GM23248 (cell line): ENCODE measurements around the gene OR52L1. TPM values are rescaled to one million over a fixed set of nuclear protein-coding genes. Genes with fewer than 3 reads are reported as not detected.

Experiments
- DNase-seq: peaks from one replicate; pipeline ENCODE4 v3.0.0-alpha.2; 2015
- H2AFZ ChIP-seq: fragments of 200-600 bp; sonication (generic); 2 replicates; pipeline ENCODE4 v1.6.1; 2016; ENCODE audit warnings: antibody characterized with exemption
- H3F3A ChIP-seq: fragments of 200-600 bp; sonication (generic); 2 replicates; pipeline ENCODE4 v1.6.1; 2016; ENCODE audit warnings: mild to moderate bottlenecking, antibody characterized with exemption, mixed run types; ENCODE audit not compliant: insufficient read depth
- H3K27ac ChIP-seq: fragments of 200-600 bp; sonication (generic); 2 replicates; pipeline ENCODE4 v1.5.1; 2016; ENCODE audit warnings: mild to moderate bottlenecking
- H3K27me3 ChIP-seq: fragments of 200-600 bp; sonication (generic); replicated peaks from 2 replicates; pipeline ENCODE4 v1.6.1; 2016; ENCODE audit warnings: mild to moderate bottlenecking; ENCODE audit not compliant: insufficient read depth
- H3K36me3 ChIP-seq: fragments of 200-600 bp; sonication (generic); 2 replicates; pipeline ENCODE4 v1.6.1; 2016; ENCODE audit warnings: low read depth, mild to moderate bottlenecking
- H3K4me1 ChIP-seq: fragments of 200-600 bp; sonication (generic); 2 replicates; pipeline ENCODE4 v1.6.1; 2016; ENCODE audit warnings: mild to moderate bottlenecking; ENCODE audit not compliant: insufficient read depth
- H3K4me2 ChIP-seq: fragments of 200-600 bp; sonication (generic); one replicate; pipeline ENCODE4 v1.6.1; 2016; ENCODE audit warnings: mild to moderate bottlenecking; ENCODE audit not compliant: unreplicated experiment
- H3K4me3 ChIP-seq: fragments of 200-600 bp; sonication (generic); 2 replicates; pipeline ENCODE4 v1.5.1; 2016; ENCODE audit warnings: mild to moderate bottlenecking
- H3K79me2 ChIP-seq: fragments of 200-600 bp; sonication (generic); 2 replicates; pipeline ENCODE4 v1.6.1; 2016; ENCODE audit warnings: mild to moderate bottlenecking; ENCODE audit not compliant: insufficient read depth
- H3K9ac ChIP-seq: fragments of 200-600 bp; sonication (generic); 2 replicates; pipeline ENCODE4 v1.6.1; 2016; ENCODE audit warnings: mild to moderate bottlenecking
- H3K9me2 ChIP-seq: fragments of 200-600 bp; sonication (generic); 2 replicates; pipeline ENCODE4 v1.6.1; 2016; ENCODE audit warnings: mixed run types, mild to moderate bottlenecking, moderate library complexity; ENCODE audit not compliant: insufficient read depth
- H3K9me3 ChIP-seq: fragments of 200-600 bp; sonication (generic); one replicate; pipeline ENCODE4 v1.6.1; 2017; ENCODE audit warnings: low read depth
- H4K20me1 ChIP-seq: fragments of 200-600 bp; sonication (generic); 2 replicates; pipeline ENCODE4 v1.6.0; 2016; ENCODE audit not compliant: insufficient read depth
- EZH2 ChIP-seq: fragments of 200-600 bp; sonication (generic); IDR thresholded peaks from 2 replicates; pipeline ENCODE4 v1.6.1; 2018; ENCODE audit warnings: antibody characterized with exemption, mild to moderate bottlenecking; ENCODE audit not compliant: insufficient read depth, poor library complexity, severe bottlenecking
- EZH2phosphoT487 ChIP-seq: fragments of 200-600 bp; sonication (generic); IDR thresholded peaks from 2 replicates; pipeline ENCODE4 v1.6.1; 2018; ENCODE audit warnings: antibody characterized with exemption, moderate library complexity, mild to moderate bottlenecking, low read depth; ENCODE audit not compliant: insufficient read depth
- WGBS, 2 experiments: methylation state at CpG; one replicate each; pipeline ENCODE4 v1.1.6; 2015 to 2017; ENCODE audit warnings: low lambda C conversion rate in 2 of 2, low coverage in 1 of 2; ENCODE audit errors: missing lambda C conversion rate in 2 of 2; 5-methylcytosine and 5-hydroxymethylcytosine counted together
- in situ Hi-C: fragments of 300-500 bp; cut with MboI; formaldehyde crosslinking; loops from 2 replicates; pipeline ENCODE4 v1.15.0; 2020
- polyA plus RNA-seq: library from polyadenylated mRNA; unstranded; fragments of >200 nt; fragmentation: Nextera tagmentation; extraction: Ambion mirVana; gene quantifications from 2 replicates; pipeline ENCODE4 v1.2.1, GENCODE V29; 2016
- small RNA-seq: library from RNA; depleted of rRNA; stranded (forward); fragments of <200 nt; gene quantifications from one replicate; pipeline ENCODE3, GENCODE V24; 2014; ENCODE audit warnings: low read depth, low replicate concordance
- total RNA-seq: library from RNA; depleted of rRNA; stranded (reverse); fragments of >200 nt; shearing (Covaris generic); gene quantifications from 2 replicates; pipeline ENCODE4 v1.2.3, GENCODE V29; 2014; rRNA removed

The OR52L1 gene
- total and polyA plus RNA-seq, 2 experiments from 2014 or later, result not detected

GRCh38 chr11:5938603-5938965 lies 48.2 kb downstream of the OR52L1 start:
- TF ChIP-seq EZH2 (no peak), EZH2phosphoT487 (no peak)
- no peak overlapping the region for H3K4me2 ChIP-seq
- DNase-seq, result no peak
- no peaks in the 10 kb centered on the region for H3F3A ChIP-seq
- H3K9ac ChIP-seq, result no peak overlapping the region
- no peak overlapping the region for H2AFZ ChIP-seq
- no peaks in the 10 kb centered on the region for H3K4me1 ChIP-seq
- H3K9me3 ChIP-seq, result no peaks in the 10 kb centered on the region
- H3K27ac ChIP-seq, result no peak overlapping the region
- H3K4me3 ChIP-seq, result no peak overlapping the region
- H3K9me2 ChIP-seq, result no peaks in the 10 kb centered on the region
- no peaks in the 10 kb centered on the region for H3K79me2 ChIP-seq
- no peaks in the 10 kb centered on the region for H3K27me3 ChIP-seq
- in situ Hi-C loops, result no loop called here
- 52 to 54% methylated on average over 21 of the region's 21 CpGs for WGBS, 2 experiments
- H3K36me3 ChIP-seq, result no peaks in the 10 kb centered on the region
- H4K20me1 ChIP-seq, result no peaks in the 10 kb centered on the region

GRCh38 chr11:5937868-5938602 lies 48.8 kb downstream of the OR52L1 start:
- H3F3A ChIP-seq, result no peaks in the 10 kb centered on the region
- H4K20me1 ChIP-seq, result no peaks in the 10 kb centered on the region
- H2AFZ ChIP-seq, result no peak overlapping the region
- no peak overlapping the region for H3K4me3 ChIP-seq
- no peaks in the 10 kb centered on the region for H3K4me1 ChIP-seq
- no peak overlapping the region for H3K4me2 ChIP-seq
- no peak for TF ChIP-seq EZH2
- TF ChIP-seq EZH2phosphoT487, result no peak
- in situ Hi-C loops, result no loop called here
- H3K9me3 ChIP-seq, result no peaks in the 10 kb centered on the region
- H3K36me3 ChIP-seq, result no peaks in the 10 kb centered on the region
- no peaks in the 10 kb centered on the region for H3K9me2 ChIP-seq
- 67 to 73% methylated on average over 39 of the region's 39 CpGs for WGBS, 2 experiments
- H3K27ac ChIP-seq, result no peak overlapping the region
- no peak for DNase-seq
- no peak overlapping the region for H3K9ac ChIP-seq
- no peaks in the 10 kb centered on the region for H3K79me2 ChIP-seq
- no peaks in the 10 kb centered on the region for H3K27me3 ChIP-seq

Small RNAs within 50 kb of the gene (small RNA-seq; reads per million reads assigned to genes)
- not detected for gene RNA5SP329

Other genes with a start within 250 kb of the OR52L1 start
- gene OR52N4, start 232.7 kb downstream of the OR52L1 start, total RNA-seq, result 0.43 TPM in 1 of 2 replicates, not detected in the other
- gene OR52N4, start 232.7 kb downstream of the OR52L1 start, polyA plus RNA-seq, result not detected in 2 replicates
- gene OR52N5, start 203.6 kb downstream of the OR52L1 start, total RNA-seq, result not detected in 2 replicates
- gene OR52N5, start 203.6 kb downstream of the OR52L1 start, polyA plus RNA-seq, result not detected in 2 replicates
- not detected in 2 replicates for gene OR52N1, start 195.7 kb downstream of the OR52L1 start, total RNA-seq
- not detected in 2 replicates for gene OR52N1, start 195.7 kb downstream of the OR52L1 start, polyA plus RNA-seq
- gene OR52N2, start 178.1 kb downstream of the OR52L1 start, total RNA-seq, result not detected in 2 replicates
- not detected in 2 replicates for gene OR52N2, start 178.1 kb downstream of the OR52L1 start, polyA plus RNA-seq
- not detected in 2 replicates for gene OR52E6, start 145.1 kb downstream of the OR52L1 start, total RNA-seq
- not detected in 2 replicates for gene OR52E6, start 145.1 kb downstream of the OR52L1 start, polyA plus RNA-seq
- not detected in 2 replicates for gene OR52E8, start 129.3 kb downstream of the OR52L1 start, total RNA-seq
- gene OR52E8, start 129.3 kb downstream of the OR52L1 start, polyA plus RNA-seq, result not detected in 2 replicates
- not detected in 2 replicates for gene OR52E4, start 106.4 kb downstream of the OR52L1 start, total RNA-seq
- gene OR52E4, start 106.4 kb downstream of the OR52L1 start, polyA plus RNA-seq, result not detected in 2 replicates
- gene OR52E5, start 93.8 kb downstream of the OR52L1 start, total RNA-seq, result not detected in 2 replicates
- not detected in 2 replicates for gene OR52E5, start 93.8 kb downstream of the OR52L1 start, polyA plus RNA-seq
- gene OR56A3, start 44.7 kb downstream of the OR52L1 start, total RNA-seq, result not detected in 2 replicates
- not detected in 2 replicates for gene OR56A3, start 44.7 kb downstream of the OR52L1 start, polyA plus RNA-seq
- not detected in 2 replicates for gene OR56A5, start 18.5 kb downstream of the OR52L1 start, total RNA-seq
- gene OR56A5, start 18.5 kb downstream of the OR52L1 start, polyA plus RNA-seq, result not detected in 2 replicates
- not detected in 2 replicates for gene OR56A4, start 20.0 kb upstream of the OR52L1 start, total RNA-seq
- not detected in 2 replicates for gene OR56A4, start 20.0 kb upstream of the OR52L1 start, polyA plus RNA-seq
- gene OR56A1, start 43.8 kb upstream of the OR52L1 start, total RNA-seq, result not detected in 2 replicates
- gene OR56A1, start 43.8 kb upstream of the OR52L1 start, polyA plus RNA-seq, result not detected in 2 replicates
- not detected in 2 replicates for gene OR56B4, start 120.7 kb upstream of the OR52L1 start, total RNA-seq
- gene OR56B4, start 120.7 kb upstream of the OR52L1 start, polyA plus RNA-seq, result not detected in 2 replicates
- gene OR52B2, start 183.3 kb upstream of the OR52L1 start, total RNA-seq, result not detected in 2 replicates
- gene OR52B2, start 183.3 kb upstream of the OR52L1 start, polyA plus RNA-seq, result not detected in 2 replicates
- gene OR52W1, start 212.2 kb upstream of the OR52L1 start, total RNA-seq, result not detected in 2 replicates
- gene OR52W1, start 212.2 kb upstream of the OR52L1 start, polyA plus RNA-seq, result not detected in 2 replicates
- not detected in 2 replicates for gene C11orf42, start 218.6 kb upstream of the OR52L1 start, total RNA-seq
- 0.16 TPM in 1 of 2 replicates, not detected in the other for gene C11orf42, start 218.6 kb upstream of the OR52L1 start, polyA plus RNA-seq
- 14.7 and 25.4 TPM in 2 replicates for gene FHIP1B, start 247.7 kb upstream of the OR52L1 start, total RNA-seq
- gene FHIP1B, start 247.7 kb upstream of the OR52L1 start, polyA plus RNA-seq, result 9.2 and 10.9 TPM in 2 replicates